ENCODE data around the gene ATP2B2. TPM values are rescaled to one million over a fixed set of nuclear protein-coding genes. Genes with fewer than 3 reads are reported as not detected.

Gene ATP2B2
- total RNA-seq, 1 experiment from 2014 or later: 0.22 TPM

- H4K20me1 ChIP-seq (ENCODE audit: insufficient read depth, low read depth, low read length): no peaks in the 10 kb centered on the region
- DNase-seq: peak; percentile 87
- H3K27ac ChIP-seq (ENCODE audit: low read length): no peak overlapping the region
- no peaks in the 10 kb centered on the region for H3K9me2 ChIP-seq (replicated peaks; ENCODE audit: insufficient read depth, low read length)
- H3K27me3 ChIP-seq (ENCODE audit: low read length): no peaks in the 10 kb centered on the region
- H3K4me3 ChIP-seq (ENCODE audit: low read length): no peak overlapping the region
- peaks cover 9% of the 10 kb centered on the region for H3K4me1 ChIP-seq (ENCODE audit: low read length)
- H3K79me2 ChIP-seq (ENCODE audit: low read length): no peaks in the 10 kb centered on the region
- no peak overlapping the region for H3K9ac ChIP-seq (ENCODE audit: low read length)
- no peak overlapping the region for H2AFZ ChIP-seq (ENCODE audit: low read length)
- H3K36me3 ChIP-seq (ENCODE audit: insufficient read depth, low read length): peaks cover 17% of the 10 kb centered on the region; the same call in 1 of the 2 replicates
- no peak overlapping the region for H3K4me2 ChIP-seq (ENCODE audit: low read depth, low read length, poor library complexity, severe bottlenecking)
- no peaks in the 10 kb centered on the region for H3K9me3 ChIP-seq (ENCODE audit: low read length)
Measured at GRCh38 chr3:10286596-10287295, 218.6 kb downstream of the ATP2B2 start.

GRCh38 chr3:10286133-10286524 lies 219.3 kb downstream of the ATP2B2 start:
- no peaks in the 10 kb centered on the region for H3K79me2 ChIP-seq (ENCODE audit: low read length)
- 0 out of 2 replicates have a peak overlapping the region, but pooled peaks have one; percentile 11 for H3K27ac ChIP-seq (ENCODE audit: low read length)
- H3K27me3 ChIP-seq (ENCODE audit: low read length): no peaks in the 10 kb centered on the region
- H2AFZ ChIP-seq (ENCODE audit: low read length): no peak overlapping the region
- no peaks in the 10 kb centered on the region for H3K9me2 ChIP-seq (replicated peaks; ENCODE audit: insufficient read depth, low read length)
- H4K20me1 ChIP-seq (ENCODE audit: insufficient read depth, low read depth, low read length): no peaks in the 10 kb centered on the region
- no peaks in the 10 kb centered on the region for H3K9me3 ChIP-seq (ENCODE audit: low read length)
- no peak overlapping the region for H3K4me2 ChIP-seq (ENCODE audit: low read depth, low read length, poor library complexity, severe bottlenecking)
- H3K36me3 ChIP-seq (ENCODE audit: insufficient read depth, low read length): peaks cover 17% of the 10 kb centered on the region; the same call in 1 of the 2 replicates
- DNase-seq: no peak
- H3K9ac ChIP-seq (ENCODE audit: low read length): no peak overlapping the region
- peaks cover 9% of the 10 kb centered on the region for H3K4me1 ChIP-seq (ENCODE audit: low read length)
- H3K4me3 ChIP-seq (ENCODE audit: low read length): no peak overlapping the region

- no peak for DNase-seq
- Histone ChIP-seq H4K20me1 (ENCODE audit: insufficient read depth, low read depth, low read length) (no peaks in the 10 kb centered on the region), H3K9me3 (ENCODE audit: low read length) (no peaks in the 10 kb centered on the region), H3K36me3 (ENCODE audit: insufficient read depth, low read length) (peaks cover 22% of the 10 kb centered on the region; the same call in 1 of the 2 replicates), H3K9ac (ENCODE audit: low read length) (no peak overlapping the region), H3K4me2 (ENCODE audit: low read depth, low read length, poor library complexity, severe bottlenecking) (no peak overlapping the region), H3K27ac (ENCODE audit: low read length) (0 out of 2 replicates have a peak overlapping the region, but pooled peaks have one; percentile 11), H3K4me1 (ENCODE audit: low read length) (peaks cover 9% of the 10 kb centered on the region), H3K27me3 (ENCODE audit: low read length) (no peaks in the 10 kb centered on the region), H2AFZ (ENCODE audit: low read length) (no peak overlapping the region), H3K79me2 (ENCODE audit: low read length) (no peaks in the 10 kb centered on the region), H3K9me2 (replicated peaks; ENCODE audit: insufficient read depth, low read length) (no peaks in the 10 kb centered on the region), H3K4me3 (ENCODE audit: low read length) (no peak overlapping the region)
Measured at GRCh38 chr3:10285272-10286132, 219.9 kb downstream of the ATP2B2 start.

- Histone ChIP-seq H3K4me1 (ENCODE audit: low read length) (peaks cover 9% of the 10 kb centered on the region), H3K9ac (ENCODE audit: low read length) (no peak overlapping the region), H3K36me3 (ENCODE audit: insufficient read depth, low read length) (peaks cover 31% of the 10 kb centered on the region; the same call in 1 of the 2 replicates), H3K4me3 (ENCODE audit: low read length) (no peak overlapping the region), H2AFZ (ENCODE audit: low read length) (no peak overlapping the region), H4K20me1 (ENCODE audit: insufficient read depth, low read depth, low read length) (no peaks in the 10 kb centered on the region), H3K27me3 (ENCODE audit: low read length) (no peaks in the 10 kb centered on the region), H3K9me3 (ENCODE audit: low read length) (no peaks in the 10 kb centered on the region), H3K79me2 (ENCODE audit: low read length) (no peaks in the 10 kb centered on the region), H3K27ac (ENCODE audit: low read length) (no peak overlapping the region), H3K4me2 (ENCODE audit: low read depth, low read length, poor library complexity, severe bottlenecking) (no peak overlapping the region), H3K9me2 (replicated peaks; ENCODE audit: insufficient read depth, low read length) (no peaks in the 10 kb centered on the region)
- no peak for DNase-seq
Measured at GRCh38 chr3:10284496-10284895, 220.9 kb downstream of the ATP2B2 start.

GRCh38 chr3:10283638-10284037 lies 221.7 kb downstream of the ATP2B2 start:
- Histone ChIP-seq H3K27ac (ENCODE audit: low read length) (no peak overlapping the region), H3K36me3 (ENCODE audit: insufficient read depth, low read length) (peaks cover 31% of the 10 kb centered on the region; the same call in 1 of the 2 replicates)

GRCh38 chr3:10281951-10282350 lies 223.4 kb downstream of the ATP2B2 start:
- Histone ChIP-seq H4K20me1 (ENCODE audit: insufficient read depth, low read depth, low read length) (peaks cover 3% of the 10 kb centered on the region; the same call in 1 of the 2 replicates), H3K27ac (ENCODE audit: low read length) (no peak overlapping the region), H3K27me3 (ENCODE audit: low read length) (no peaks in the 10 kb centered on the region), H2AFZ (ENCODE audit: low read length) (no peak overlapping the region), H3K9me3 (ENCODE audit: low read length) (no peaks in the 10 kb centered on the region), H3K9ac (ENCODE audit: low read length) (no peak overlapping the region), H3K4me3 (ENCODE audit: low read length) (no peak overlapping the region), H3K4me2 (ENCODE audit: low read depth, low read length, poor library complexity, severe bottlenecking) (no peak overlapping the region), H3K79me2 (ENCODE audit: low read length) (peaks cover 5% of the 10 kb centered on the region), H3K4me1 (ENCODE audit: low read length) (peaks cover 9% of the 10 kb centered on the region), H3K36me3 (ENCODE audit: insufficient read depth, low read length) (peaks cover 26% of the 10 kb centered on the region; the same call in 1 of the 2 replicates), H3K9me2 (replicated peaks; ENCODE audit: insufficient read depth, low read length) (no peaks in the 10 kb centered on the region)
- no peak for DNase-seq

More at GRCh38 chr3:10283638-10284037, 221.7 kb downstream of the ATP2B2 start:
- no peak overlapping the region for H2AFZ ChIP-seq (ENCODE audit: low read length)
- no peak overlapping the region for H3K9ac ChIP-seq (ENCODE audit: low read length)
- H3K79me2 ChIP-seq (ENCODE audit: low read length): no peaks in the 10 kb centered on the region
- H3K27me3 ChIP-seq (ENCODE audit: low read length): no peaks in the 10 kb centered on the region
- no peaks in the 10 kb centered on the region for H4K20me1 ChIP-seq (ENCODE audit: insufficient read depth, low read depth, low read length)
- peaks cover 9% of the 10 kb centered on the region for H3K4me1 ChIP-seq (ENCODE audit: low read length)
- H3K9me3 ChIP-seq (ENCODE audit: low read length): no peaks in the 10 kb centered on the region
- no peak overlapping the region for H3K4me3 ChIP-seq (ENCODE audit: low read length)
- no peaks in the 10 kb centered on the region for H3K9me2 ChIP-seq (replicated peaks; ENCODE audit: insufficient read depth, low read length)
- no peak overlapping the region for H3K4me2 ChIP-seq (ENCODE audit: low read depth, low read length, poor library complexity, severe bottlenecking)
- DNase-seq: no peak

GRCh38 chr3:10280571-10280970 lies 224.8 kb downstream of the ATP2B2 start:
- no peak overlapping the region for H3K9ac ChIP-seq (ENCODE audit: low read length)
- peaks cover 11% of the 10 kb centered on the region; the same call in 1 of the 2 replicates for H4K20me1 ChIP-seq (ENCODE audit: insufficient read depth, low read depth, low read length)
- H3K4me3 ChIP-seq (ENCODE audit: low read length): no peak overlapping the region
- H3K36me3 ChIP-seq (ENCODE audit: insufficient read depth, low read length): peaks cover 33% of the 10 kb centered on the region; the same call in 1 of the 2 replicates
- no peaks in the 10 kb centered on the region for H3K9me2 ChIP-seq (replicated peaks; ENCODE audit: insufficient read depth, low read length)
- H2AFZ ChIP-seq (ENCODE audit: low read length): no peak overlapping the region
- no peak for DNase-seq
- H3K9me3 ChIP-seq (ENCODE audit: low read length): no peaks in the 10 kb centered on the region
- H3K4me1 ChIP-seq (ENCODE audit: low read length): peaks cover 4% of the 10 kb centered on the region
- H3K27me3 ChIP-seq (ENCODE audit: low read length): no peaks in the 10 kb centered on the region
- H3K4me2 ChIP-seq (ENCODE audit: low read depth, low read length, poor library complexity, severe bottlenecking): no peak overlapping the region
- peaks cover 18% of the 10 kb centered on the region for H3K79me2 ChIP-seq (ENCODE audit: low read length)
- H3K27ac ChIP-seq (ENCODE audit: low read length): no peak overlapping the region

- peaks cover 23% of the 10 kb centered on the region for H3K79me2 ChIP-seq (ENCODE audit: low read length)
- H3K4me2 ChIP-seq (ENCODE audit: low read depth, low read length, poor library complexity, severe bottlenecking): no peak overlapping the region
- no peak overlapping the region for H2AFZ ChIP-seq (ENCODE audit: low read length)
- H3K27ac ChIP-seq (ENCODE audit: low read length): no peak overlapping the region
- H3K4me3 ChIP-seq (ENCODE audit: low read length): no peak overlapping the region
- H3K4me1 ChIP-seq (ENCODE audit: low read length): peaks cover 1% of the 10 kb centered on the region
- DNase-seq: no peak
- H3K9me2 ChIP-seq (replicated peaks; ENCODE audit: insufficient read depth, low read length): no peaks in the 10 kb centered on the region
- peaks cover 33% of the 10 kb centered on the region; the same call in 1 of the 2 replicates for H3K36me3 ChIP-seq (ENCODE audit: insufficient read depth, low read length)
- no peak overlapping the region for H3K9ac ChIP-seq (ENCODE audit: low read length)
- no peaks in the 10 kb centered on the region for H3K27me3 ChIP-seq (ENCODE audit: low read length)
- H3K9me3 ChIP-seq (ENCODE audit: low read length): no peaks in the 10 kb centered on the region
- H4K20me1 ChIP-seq (ENCODE audit: insufficient read depth, low read depth, low read length): peaks cover 13% of the 10 kb centered on the region; the same call in 1 of the 2 replicates
Measured at GRCh38 chr3:10280177-10280529, 225.2 kb downstream of the ATP2B2 start.

Data from Karpas-422 (cell line).